Lung (tissue), 12 donors: ENCODE results near the gene SFMBT1. TPM values are rescaled to one million over a fixed set of nuclear protein-coding genes. Genes with fewer than 3 reads are reported as not detected.

Source experiments
- ATAC-seq: fragments of 200-7000 bp; cut with Tn5 transposase; one replicate; pipeline ENCODE4 v1.9.1; 2020; ENCODE audit warnings: moderate number of reproducible peaks; ENCODE audit not compliant: insufficient read depth, low FRiP score
- DNase-seq, 3 donors: peaks; one replicate each; pipeline ENCODE4 v3.0.0-alpha.2; 2013 to 2017
- H3K27ac ChIP-seq, 2 donors: one replicate each; pipeline ENCODE4 v1.5.1; 2013; ENCODE audit warnings: mild to moderate bottlenecking in 2 of 2, moderate library complexity in 2 of 2, control low read depth in 1 of 2, inconsistent platforms in 1 of 2, low read depth in 1 of 2, low read length in 1 of 2
- H3K27me3 ChIP-seq, 3 donors: one replicate each; pipeline ENCODE4 v1.5.1; 2013; ENCODE audit warnings: low read length in 2 of 3; ENCODE audit not compliant: control insufficient read depth in 3 of 3, insufficient read depth in 3 of 3
- H3K36me3 ChIP-seq, 4 donors: one replicate each; pipeline ENCODE4 v1.5.1; 2013; ENCODE audit warnings: low read length in 4 of 4, mild to moderate bottlenecking in 1 of 4, moderate library complexity in 1 of 4; ENCODE audit not compliant: control insufficient read depth in 4 of 4, insufficient read depth in 4 of 4
- H3K4me1 ChIP-seq, 5 donors: one replicate each; pipeline ENCODE4 v1.5.1; 2013; ENCODE audit warnings: low read length in 5 of 5, mild to moderate bottlenecking in 2 of 5, moderate library complexity in 1 of 5; ENCODE audit not compliant: control insufficient read depth in 5 of 5, insufficient read depth in 5 of 5
- H3K4me3 ChIP-seq: one replicate; pipeline ENCODE4 v1.5.1; 2013; ENCODE audit warnings: mild to moderate bottlenecking, control low read depth, moderate library complexity
- H3K9ac ChIP-seq, 2 donors: one replicate each; pipeline ENCODE4 v1.5.1; 2013; ENCODE audit warnings: low read length in 2 of 2, control low read depth in 1 of 2; ENCODE audit not compliant: insufficient read depth in 1 of 2
- H3K9me3 ChIP-seq, 4 donors: one replicate each; pipeline ENCODE4 v1.5.1; 2013; ENCODE audit warnings: low read length in 3 of 4, mild to moderate bottlenecking in 1 of 4, moderate library complexity in 1 of 4; ENCODE audit not compliant: control insufficient read depth in 4 of 4, insufficient read depth in 3 of 4
- CTCF ChIP-seq: IDR thresholded peaks from 2 replicates; pipeline ENCODE4 v1.5.1; 2012; ENCODE audit warnings: mild to moderate bottlenecking; ENCODE audit errors: control extremely low read depth, extremely low read depth
- WGBS, 2 donors: extraction: QIAGEN DNeasy Blood & Tissue Kit; methylation state at CpG; one replicate each; pipeline ENCODE4 v1.1.7; 2013; 5-methylcytosine and 5-hydroxymethylcytosine counted together
- polyA plus RNA-seq, 2 donors: library from polyadenylated mRNA; stranded (reverse); fragments of 200-250 nt; gene quantifications; one replicate each; pipeline ENCODE4 v1.2.1, GENCODE V29; 2013
- total RNA-seq, 2 donors: library from RNA; depleted of rRNA in 1 of 2; stranded (reverse); fragments of >200 nt in 1 of 2; gene quantifications; one replicate each; pipeline ENCODE4 v1.2.1, GENCODE V29; 2014 to 2021
- donor health status: control.
- donor health status: control.
- donor health status: Bipolar disorder and iron deficiency.
- donor health status: healthy.
- donor health status: DM: yes; HTN: yes; CAD: no.

SFMBT1 gene
- total and polyA plus RNA-seq, 4 donors = 3.4 to 19.2 (median 9.7) TPM

DNA sequence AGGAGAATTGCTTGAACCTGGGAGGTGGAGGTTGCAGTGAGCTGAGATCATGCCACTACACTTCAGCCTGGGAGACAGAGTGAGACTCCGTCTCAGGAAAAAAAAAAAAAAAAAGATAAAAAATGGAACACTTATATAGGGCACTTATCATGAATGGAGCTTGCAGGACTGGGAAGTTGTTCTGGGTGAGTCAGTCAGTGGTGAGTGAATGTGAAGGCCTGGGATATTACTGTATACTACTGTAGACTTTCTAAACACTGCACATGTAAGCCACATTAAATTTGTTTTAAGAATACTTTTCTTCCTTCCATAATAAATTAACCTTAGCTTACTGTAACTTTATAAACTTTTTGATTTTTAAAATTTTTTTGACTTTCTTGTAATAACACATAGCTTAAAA, 59.8 kb downstream of the SFMBT1 start:
- no peak overlapping the region for H3K27ac ChIP-seq
- WGBS, 2 donors = 64 to 80% methylated on average over 1 of the region's 1 CpG
- no peak overlapping the region for H3K9ac ChIP-seq
- H3K4me1 ChIP-seq = peaks cover 0 to 4% (median 0%) of the 10 kb centered on the region in 5 donors
- H3K27me3 ChIP-seq = no peaks in the 10 kb centered on the region
- no peak for TF ChIP-seq CTCF
- DNase-seq = no peak
- no peaks in the 10 kb centered on the region for H3K9me3 ChIP-seq
- no peak overlapping the region for H3K4me3 ChIP-seq
- ATAC-seq = no peak
- H3K36me3 ChIP-seq = no peaks in the 10 kb centered on the region

GRCh38 chr3:52983828-52984227, 62.0 kb downstream of the SFMBT1 start:
- Histone ChIP-seq H3K27me3 (no peaks in the 10 kb centered on the region), H3K27ac (no peak overlapping the region), H3K9me3 (no peaks in the 10 kb centered on the region), H3K36me3 (no peaks in the 10 kb centered on the region), H3K9ac (no peak overlapping the region), H3K4me3 (no peak overlapping the region), H3K4me1 (peaks cover 0 to 4% (median 0%) of the 10 kb centered on the region in 5 donors)
- no peak for TF ChIP-seq CTCF
- ATAC-seq (no peak), DNase-seq (no peak)

DNA sequence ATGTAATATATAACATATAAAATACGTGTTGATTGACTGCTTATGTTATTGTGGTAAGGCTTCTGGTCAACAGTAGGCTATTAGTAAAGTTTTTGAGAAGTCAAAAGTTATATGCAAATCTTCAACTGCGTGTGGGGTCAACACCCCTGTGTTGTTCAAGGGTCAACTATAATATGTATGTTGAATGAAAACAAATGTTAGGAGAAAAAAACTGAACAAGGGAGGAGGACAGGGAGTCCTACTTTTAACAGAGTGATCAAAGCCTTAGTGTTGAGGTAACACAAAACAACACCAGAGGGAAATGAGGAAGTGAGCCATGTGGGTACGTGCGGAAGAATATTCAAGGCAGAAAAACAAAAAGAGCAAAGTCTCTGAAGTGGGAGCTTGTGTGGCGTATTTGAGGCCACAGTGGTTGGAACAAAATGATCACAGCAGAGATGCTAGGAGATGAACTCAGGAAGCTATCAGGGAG, 62.5 kb downstream of the SFMBT1 start:
- Histone ChIP-seq H3K9me3 (no peaks in the 10 kb centered on the region), H3K9ac (no peak overlapping the region), H3K4me1 (peaks cover 0 to 4% (median 0%) of the 10 kb centered on the region in 5 donors), H3K27me3 (no peaks in the 10 kb centered on the region), H3K36me3 (no peaks in the 10 kb centered on the region), H3K4me3 (no peak overlapping the region), H3K27ac (no peak overlapping the region)
- ATAC-seq (no peak), DNase-seq (no peak)
- no peak for TF ChIP-seq CTCF
- 55 to 72% methylated on average over 5 of the region's 5 CpGs for WGBS, 2 donors

DNA sequence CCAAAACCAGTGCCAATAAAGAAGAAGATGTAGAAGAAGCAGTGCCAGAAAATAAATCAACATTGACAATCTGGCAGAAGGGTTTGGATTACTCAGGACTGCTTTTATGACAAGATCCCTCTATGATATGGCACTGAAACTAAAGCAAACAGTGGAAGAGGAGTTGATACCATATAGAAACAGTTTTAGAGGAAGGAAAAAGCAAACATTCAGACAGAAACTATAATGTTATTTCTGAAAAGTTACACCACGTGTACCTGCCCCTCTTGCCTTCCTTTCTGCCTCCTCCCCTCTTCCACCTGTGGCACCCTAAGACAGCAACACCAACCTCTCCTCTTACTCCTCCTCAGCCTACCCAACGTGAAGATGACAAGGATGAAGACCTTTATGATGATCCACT, 63.0 kb downstream of the SFMBT1 start:
- DNase-seq (no peak), ATAC-seq (no peak)
- H3K4me1 ChIP-seq = peaks cover 0 to 4% (median 0%) of the 10 kb centered on the region in 5 donors
- no peaks in the 10 kb centered on the region for H3K27me3 ChIP-seq
- H3K9me3 ChIP-seq = no peaks in the 10 kb centered on the region
- no peak for TF ChIP-seq CTCF
- no peaks in the 10 kb centered on the region for H3K36me3 ChIP-seq
- H3K27ac ChIP-seq = no peak overlapping the region
- no peak overlapping the region for H3K4me3 ChIP-seq
- no peak overlapping the region for H3K9ac ChIP-seq
- 77 to 79% methylated on average over 2 of the region's 2 CpGs for WGBS, 2 donors
